EH (cell line): ENCODE measurements around the gene PBXIP1.

ENCODE experiments used
- DNase-seq: peaks from one replicate; pipeline ENCODE4 v3.0.0-alpha.2; 2015; ENCODE audit warnings: low read depth

Gene PBXIP1

GRCh38 chr1:154937085-154937987 is 18.6 kb downstream of the PBXIP1 start:
- peak; percentile 93 for DNase-seq

GRCh38 chr1:154936555-154937084 is 19.3 kb downstream of the PBXIP1 start, which contains the start of gene PMVK:
Gene PMVK, minus strand, starts transcription at chr1:154936719. Its CDS starts 34 bp downstream, at chr1:154936685.
- DNase-seq, result peak; percentile 94

- DNase-seq, result no peak
These were observed 19.9 kb downstream of the PBXIP1 start for GRCh38 chr1:154935749-154936554.

- DNase-seq, result no peak
These were observed 21.4 kb downstream of the PBXIP1 start for GRCh38 chr1:154934358-154934948.

GRCh38 chr1:154931940-154932487 is 23.9 kb downstream of the PBXIP1 start:
- no peak for DNase-seq

GRCh38 chr1:154926201-154926600 is 29.7 kb downstream of the PBXIP1 start:
- no peak for DNase-seq

GRCh38 chr1:154925335-154926170 is 30.3 kb downstream of the PBXIP1 start:
- DNase-seq, result no peak

GRCh38 chr1:154923695-154924094 is 32.2 kb downstream of the PBXIP1 start:
- no peak for DNase-seq

- DNase-seq, result no peak
These were observed 42.6 kb downstream of the PBXIP1 start for GRCh38 chr1:154913273-154913672.

GRCh38 chr1:154912755-154913154 is 43.1 kb downstream of the PBXIP1 start:
- DNase-seq, result no peak

GRCh38 chr1:154911691-154912550 is 44.0 kb downstream of the PBXIP1 start:
- DNase-seq, result no peak

GRCh38 chr1:154910851-154911250 is 45.0 kb downstream of the PBXIP1 start:
- DNase-seq, result no peak

GRCh38 chr1:154908937-154909336 is 47.0 kb downstream of the PBXIP1 start:
- no peak for DNase-seq

GRCh38 chr1:154908129-154908528 is 47.8 kb downstream of the PBXIP1 start:
- DNase-seq, result peak; percentile 8

GRCh38 chr1:154906621-154907081 is 49.2 kb downstream of the PBXIP1 start:
- peak; percentile 37 for DNase-seq

- peak; percentile 10 for DNase-seq
These were observed 52.8 kb downstream of the PBXIP1 start for GRCh38 chr1:154902938-154903566.

GRCh38 chr1:154901591-154901990 is 54.3 kb downstream of the PBXIP1 start:
- DNase-seq, result no peak

- DNase-seq, result no peak
These were observed 56.9 kb downstream of the PBXIP1 start for GRCh38 chr1:154899041-154899440.

GRCh38 chr1:154896771-154897286 is 59.1 kb downstream of the PBXIP1 start:
- DNase-seq, result no peak
